MM.1S (cell line): ENCODE results near the gene GGPS1.

Experiments
- DNase-seq: peaks from one replicate; pipeline ENCODE4 v3.0.0-alpha.2; 2015
- H2AFZ ChIP-seq: fragments of 300-600 bp; sonication (generic); 2 replicates; pipeline ENCODE4 v1.6.0; 2016; ENCODE audit warnings: antibody characterized with exemption, low read length
- H3F3A ChIP-seq: fragments of 300-600 bp; sonication (generic); 2 replicates; pipeline ENCODE4 v1.6.1; 2016; ENCODE audit warnings: mild to moderate bottlenecking, antibody characterized with exemption, low read length, moderate library complexity, mixed read lengths; ENCODE audit not compliant: insufficient read depth
- H3K27ac ChIP-seq: fragments of 300-600 bp; sonication (generic); 2 replicates; pipeline ENCODE4 v1.5.1; 2016; ENCODE audit warnings: mild to moderate bottlenecking, low read length
- H3K27me3 ChIP-seq: fragments of 300-600 bp; sonication (generic); replicated peaks from 2 replicates; pipeline ENCODE4 v1.6.0; 2016; ENCODE audit warnings: low read length; ENCODE audit not compliant: insufficient read depth
- H3K36me3 ChIP-seq: fragments of 300-600 bp; sonication (generic); replicated peaks from 2 replicates; pipeline ENCODE4 v1.6.1; 2016; ENCODE audit warnings: mild to moderate bottlenecking, low read length, mixed read lengths; ENCODE audit not compliant: insufficient read depth
- H3K4me1 ChIP-seq: fragments of 300-600 bp; sonication (generic); 2 replicates; pipeline ENCODE4 v1.6.1; 2016; ENCODE audit warnings: low read length, mixed read lengths
- H3K4me2 ChIP-seq: fragments of 300-600 bp; sonication (generic); 2 replicates; pipeline ENCODE4 v1.6.0; 2016; ENCODE audit warnings: low read depth, low read length
- H3K4me3 ChIP-seq: fragments of 300-600 bp; sonication (generic); 2 replicates; pipeline ENCODE4 v1.5.1; 2016; ENCODE audit warnings: low read length, mixed read lengths
- H3K79me2 ChIP-seq: fragments of 300-600 bp; sonication (generic); 2 replicates; pipeline ENCODE4 v1.6.1; 2016; ENCODE audit warnings: mixed run types, low read length, mixed read lengths
- H3K9ac ChIP-seq: fragments of 300-600 bp; sonication (generic); 2 replicates; pipeline ENCODE4 v1.6.1; 2016; ENCODE audit warnings: low read length, mixed read lengths
- H3K9me2 ChIP-seq: fragments of 300-600 bp; sonication (generic); replicated peaks from 2 replicates; pipeline ENCODE4 v1.6.1; 2016; ENCODE audit warnings: mild to moderate bottlenecking, low read length, mixed read lengths; ENCODE audit not compliant: insufficient read depth
- H3K9me3 ChIP-seq: fragments of 300-600 bp; sonication (generic); replicated peaks from 2 replicates; pipeline ENCODE4 v1.6.1; 2016; ENCODE audit warnings: mild to moderate bottlenecking, low read length, mixed read lengths; ENCODE audit not compliant: insufficient read depth
- H4K20me1 ChIP-seq: fragments of 300-600 bp; sonication (generic); 2 replicates; pipeline ENCODE4 v1.6.1; 2016; ENCODE audit warnings: mild to moderate bottlenecking, low read length, moderate library complexity, mixed read lengths; ENCODE audit not compliant: insufficient read depth
- CTCF ChIP-seq: fragments of 300-600 bp; sonication (generic); IDR thresholded peaks from 2 replicates; pipeline ENCODE4 v1.5.1; 2016; ENCODE audit warnings: antibody characterized with exemption, low read length, mixed read lengths
- EZH2 ChIP-seq: fragments of 300-600 bp; sonication (generic); optimal IDR thresholded peaks from 2 replicates; pipeline ENCODE3; 2017; ENCODE audit warnings: low read depth, mild to moderate bottlenecking, antibody characterized with exemption, low read length, mixed read lengths
- EZH2phosphoT487 ChIP-seq: fragments of 300-600 bp; sonication (generic); IDR thresholded peaks from 2 replicates; pipeline ENCODE4 v1.6.1; 2018; ENCODE audit warnings: antibody characterized with exemption, low read length

Gene GGPS1

GRCh38 chr1:235315735-235316134 lies 12.6 kb upstream of the GGPS1 start:
- Histone ChIP-seq H3K4me3 (no peak overlapping the region), H4K20me1 (peaks cover 8% of the 10 kb centered on the region), H2AFZ (no peak overlapping the region), H3K9me3 (no peaks in the 10 kb centered on the region), H3K36me3 (0 out of 2 replicates have a peak, but pooled peaks cover 3% of the 10 kb centered on the region), H3K9me2 (no peaks in the 10 kb centered on the region), H3K79me2 (peaks cover 96% of the 10 kb centered on the region), H3K9ac (no peak overlapping the region), H3K4me2 (no peak overlapping the region), H3K4me1 (0 out of 2 replicates have a peak, but pooled peaks cover 6% of the 10 kb centered on the region), H3K27ac (no peak overlapping the region), H3K27me3 (no peaks in the 10 kb centered on the region), H3F3A (peaks cover 2% of the 10 kb centered on the region; the same call in 1 of the 2 replicates)
- TF ChIP-seq EZH2 = no peak
- no peak for TF ChIP-seq EZH2phosphoT487
- no peak for TF ChIP-seq CTCF
- DNase-seq = no peak

GRCh38 chr1:235317168-235317567 lies 11.2 kb upstream of the GGPS1 start:
- Histone ChIP-seq H3F3A (peaks cover 2% of the 10 kb centered on the region; the same call in 1 of the 2 replicates), H3K9me3 (no peaks in the 10 kb centered on the region), H3K27ac (no peak overlapping the region), H3K36me3 (0 out of 2 replicates have a peak, but pooled peaks cover 1% of the 10 kb centered on the region), H2AFZ (no peak overlapping the region), H3K79me2 (peaks cover 97% of the 10 kb centered on the region), H3K4me2 (no peak overlapping the region), H3K4me3 (no peak overlapping the region), H3K27me3 (no peaks in the 10 kb centered on the region), H3K9me2 (no peaks in the 10 kb centered on the region), H3K9ac (no peak overlapping the region), H3K4me1 (0 out of 2 replicates have a peak, but pooled peaks cover 6% of the 10 kb centered on the region), H4K20me1 (peaks cover 9% of the 10 kb centered on the region)
- no peak for DNase-seq
- TF ChIP-seq CTCF (no peak), EZH2phosphoT487 (no peak), EZH2 (no peak)

- H3F3A ChIP-seq = peaks cover 2% of the 10 kb centered on the region; the same call in 1 of the 2 replicates
- H3K9me3 ChIP-seq = no peaks in the 10 kb centered on the region
- peaks cover 9% of the 10 kb centered on the region for H4K20me1 ChIP-seq
- H3K4me1 ChIP-seq = 0 out of 2 replicates have a peak, but pooled peaks cover 2% of the 10 kb centered on the region
- no peak overlapping the region for H3K4me2 ChIP-seq
- no peak overlapping the region for H3K9ac ChIP-seq
- TF ChIP-seq EZH2phosphoT487 (no peak), EZH2 (no peak), CTCF (no peak)
- no peaks in the 10 kb centered on the region for H3K27me3 ChIP-seq
- no peak for DNase-seq
- H2AFZ ChIP-seq = no peak overlapping the region
- peaks cover 97% of the 10 kb centered on the region for H3K79me2 ChIP-seq
- no peak overlapping the region for H3K27ac ChIP-seq
- H3K9me2 ChIP-seq = no peaks in the 10 kb centered on the region
- H3K4me3 ChIP-seq = no peak overlapping the region
- H3K36me3 ChIP-seq = no peaks in the 10 kb centered on the region
Observed at GRCh38 chr1:235319255-235319654, 9.1 kb upstream of the GGPS1 start.
